ENCODE data around the gene LCN12.
A peak's percentile ranks its signal among the peaks of the same experiment; 100 is the strongest.

The LCN12 gene

GRCh38 chr9:136996361-136997292 lies 44.6 kb downstream of the LCN12 start, which contains the start of gene CLIC3:
TSS of gene CLIC3 (minus strand) at chr9:136996568. CDS start at chr9:136996543, 25 bp downstream.
- Histone ChIP-seq H4K20me1 (ENCODE audit: insufficient read depth, low read length) (no peaks in the 10 kb centered on the region; the same call in 1 of the 2 replicates), H3K9ac (ENCODE audit: low read length) (no peak within 1 kb of the TSS), H2AFZ (ENCODE audit: low read depth, low read length) (no peak within 1 kb of the TSS), H3K36me3 (replicated peaks; ENCODE audit: low read depth, low read length) (peaks cover 7% of the 10 kb centered on the region), H3K9me3 (ENCODE audit: insufficient read depth, low read length) (no peaks in the 10 kb centered on the region), H3K4me3 (ENCODE audit: low read length) (no peak within 1 kb of the TSS), H3K4me1 (ENCODE audit: low read length) (peaks cover 50% of the 10 kb centered on the region), H3K79me2 (ENCODE audit: low read length) (peaks cover 8% of the 10 kb centered on the region; the same call in 1 of the 2 replicates), H3K27ac (ENCODE audit: low read length) (no peak within 1 kb of the TSS), H3K27me3 (ENCODE audit: low read depth, low read length) (peaks cover 31% of the 10 kb centered on the region), H3K4me2 (ENCODE audit: low read length) (no peak within 1 kb of the TSS)
- TF ChIP-seq EZH2phosphoT487 (IDR thresholded peaks at IDR 0.05; ENCODE audit: low read depth), result no peak

- no peak overlapping the region for H3K9ac ChIP-seq (ENCODE audit: low read length)
- H3K4me1 ChIP-seq (ENCODE audit: low read length), result peaks cover 50% of the 10 kb centered on the region
- H3K4me2 ChIP-seq (ENCODE audit: low read length), result no peak overlapping the region
- H3K27me3 ChIP-seq (ENCODE audit: low read depth, low read length), result peaks cover 38% of the 10 kb centered on the region
- H3K79me2 ChIP-seq (ENCODE audit: low read length), result peaks cover 8% of the 10 kb centered on the region; the same call in 1 of the 2 replicates
- no peak overlapping the region for H2AFZ ChIP-seq (ENCODE audit: low read depth, low read length)
- H3K36me3 ChIP-seq (replicated peaks; ENCODE audit: low read depth, low read length), result peaks cover 7% of the 10 kb centered on the region
- no peaks in the 10 kb centered on the region; the same call in 1 of the 2 replicates for H4K20me1 ChIP-seq (ENCODE audit: insufficient read depth, low read length)
- H3K9me3 ChIP-seq (ENCODE audit: insufficient read depth, low read length), result no peaks in the 10 kb centered on the region
- no peak overlapping the region for H3K4me3 ChIP-seq (ENCODE audit: low read length)
- TF ChIP-seq CTCF (IDR thresholded peaks at IDR 0.05; ENCODE audit: low read depth, low read length) (no peak), EZH2phosphoT487 (IDR thresholded peaks at IDR 0.05; ENCODE audit: low read depth) (no peak)
- H3K27ac ChIP-seq (ENCODE audit: low read length), result no peak overlapping the region
Measured at GRCh38 chr9:136997371-136997770, 45.3 kb downstream of the LCN12 start.

- peaks cover 7% of the 10 kb centered on the region; the same call in 1 of the 2 replicates for H3K79me2 ChIP-seq (ENCODE audit: low read length)
- H3K27me3 ChIP-seq (ENCODE audit: low read depth, low read length), result peaks cover 38% of the 10 kb centered on the region
- no peak overlapping the region for H3K4me2 ChIP-seq (ENCODE audit: low read length)
- no peak overlapping the region for H3K4me3 ChIP-seq (ENCODE audit: low read length)
- H3K9me3 ChIP-seq (ENCODE audit: insufficient read depth, low read length), result no peaks in the 10 kb centered on the region
- H3K9ac ChIP-seq (ENCODE audit: low read length), result no peak overlapping the region
- H2AFZ ChIP-seq (ENCODE audit: low read depth, low read length), result no peak overlapping the region
- no peaks in the 10 kb centered on the region; the same call in 1 of the 2 replicates for H4K20me1 ChIP-seq (ENCODE audit: insufficient read depth, low read length)
- peaks cover 50% of the 10 kb centered on the region for H3K4me1 ChIP-seq (ENCODE audit: low read length)
- H3K27ac ChIP-seq (ENCODE audit: low read length), result no peak overlapping the region
- peaks cover 7% of the 10 kb centered on the region for H3K36me3 ChIP-seq (replicated peaks; ENCODE audit: low read depth, low read length)
- TF ChIP-seq CTCF (IDR thresholded peaks at IDR 0.05; ENCODE audit: low read depth, low read length), result no peak
Measured at GRCh38 chr9:136997830-136998234, 45.8 kb downstream of the LCN12 start.

DNA sequence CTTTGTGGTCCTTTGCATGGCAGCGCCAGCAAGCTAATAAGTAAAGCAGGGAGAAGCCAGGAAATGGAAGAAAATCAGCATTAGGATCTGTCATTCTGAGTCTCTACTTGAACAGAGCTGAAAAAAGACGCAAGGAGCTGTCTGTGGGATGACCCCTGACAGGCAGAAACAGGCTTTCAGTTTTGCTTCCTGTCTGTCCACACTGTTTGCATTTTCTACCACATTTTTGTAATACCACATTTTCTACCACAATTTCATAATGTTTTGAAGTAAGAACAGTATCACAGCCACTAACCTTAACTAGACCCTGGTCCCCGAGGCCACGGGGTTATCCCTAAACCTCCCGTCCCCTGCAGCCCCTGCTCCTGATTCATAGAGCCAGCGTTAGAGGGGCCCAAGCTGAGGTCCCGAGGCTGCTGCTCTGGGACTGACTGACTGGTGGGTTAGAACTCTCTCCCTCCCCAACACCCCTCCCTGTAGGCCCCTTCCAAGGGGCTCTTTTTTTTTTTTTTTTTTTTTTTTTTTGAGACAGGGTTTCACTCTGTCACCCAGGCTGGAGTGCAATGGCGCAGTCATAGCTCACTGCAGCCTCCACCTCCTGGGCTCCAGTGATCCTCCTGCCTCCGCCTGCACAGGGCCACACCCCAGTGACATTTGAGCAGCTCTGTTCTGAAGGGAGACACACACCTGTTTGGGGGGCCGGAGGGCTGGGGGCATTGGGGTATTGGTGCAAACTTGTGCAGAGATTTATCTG lies 48.3 kb downstream of the LCN12 start:
- peak overlapping the region; percentile 77 for H3K4me2 ChIP-seq (ENCODE audit: low read length)
- H3K9me3 ChIP-seq (ENCODE audit: insufficient read depth, low read length), result no peaks in the 10 kb centered on the region
- H3K4me3 ChIP-seq (ENCODE audit: low read length), result peak overlapping the region; percentile 47
- peaks cover 42% of the 10 kb centered on the region for H3K4me1 ChIP-seq (ENCODE audit: low read length)
- no peaks in the 10 kb centered on the region for H3K79me2 ChIP-seq (ENCODE audit: low read length)
- TF ChIP-seq EZH2phosphoT487 (IDR thresholded peaks at IDR 0.05; ENCODE audit: low read depth) (no peak), CTCF (IDR thresholded peaks at IDR 0.05; ENCODE audit: low read depth, low read length) (no peak)
- H2AFZ ChIP-seq (ENCODE audit: low read depth, low read length), result no peak overlapping the region
- no peaks in the 10 kb centered on the region for H3K36me3 ChIP-seq (replicated peaks; ENCODE audit: low read depth, low read length)
- no peaks in the 10 kb centered on the region; the same call in 1 of the 2 replicates for H4K20me1 ChIP-seq (ENCODE audit: insufficient read depth, low read length)
- peaks cover 38% of the 10 kb centered on the region for H3K27me3 ChIP-seq (ENCODE audit: low read depth, low read length)
- peak overlapping the region; percentile 27; the same call in 1 of the 2 replicates for H3K27ac ChIP-seq (ENCODE audit: low read length)
- no peak overlapping the region for H3K9ac ChIP-seq (ENCODE audit: low read length)
